HG03097 (cell line): ENCODE results near the gene AFAP1.

Experiments
- ATAC-seq: cut with Tn5 transposase; IDR thresholded peaks from one replicate; pipeline ENCODE4 v1.9.1; 2021; ENCODE audit not compliant: unreplicated experiment, low FRiP score

Gene AFAP1

GRCh38 chr4:7763788-7764187 lies 175.9 kb downstream of the AFAP1 start:
- ATAC-seq, result no peak

GRCh38 chr4:7763106-7763505 lies 176.6 kb downstream of the AFAP1 start:
- no peak for ATAC-seq

DNA sequence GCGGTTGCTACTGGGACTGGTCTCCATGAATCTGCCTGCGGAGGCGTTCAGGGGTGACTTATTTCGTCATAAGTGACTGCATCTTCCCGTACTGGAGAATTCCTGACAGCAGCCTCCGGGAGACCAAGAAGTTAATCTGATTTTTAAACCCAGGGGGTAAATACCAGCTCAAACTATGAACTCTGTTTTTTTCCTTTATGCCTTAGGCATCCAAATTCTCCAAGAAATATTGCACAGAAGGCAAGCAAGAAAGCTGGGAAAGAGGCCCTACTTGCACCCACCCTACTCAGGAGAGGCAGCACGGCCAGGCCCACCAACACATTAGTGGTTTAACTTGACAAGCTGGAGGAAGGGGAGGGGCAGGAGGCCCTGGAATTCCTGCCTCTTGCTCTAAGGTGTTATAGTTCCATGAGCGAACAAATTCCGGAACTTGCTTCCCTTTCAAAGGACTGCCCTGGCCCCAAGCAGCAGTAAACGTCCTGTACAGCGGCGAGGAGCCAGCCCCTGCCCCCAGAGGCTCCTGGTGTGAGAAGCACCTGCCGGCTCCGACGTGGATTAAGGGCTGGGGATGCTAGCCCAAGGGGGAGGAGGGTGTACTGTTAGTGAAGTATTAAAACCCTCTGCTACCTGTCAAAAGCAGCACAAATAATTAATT lies 177.2 kb downstream of the AFAP1 start:
- no peak for ATAC-seq

DNA sequence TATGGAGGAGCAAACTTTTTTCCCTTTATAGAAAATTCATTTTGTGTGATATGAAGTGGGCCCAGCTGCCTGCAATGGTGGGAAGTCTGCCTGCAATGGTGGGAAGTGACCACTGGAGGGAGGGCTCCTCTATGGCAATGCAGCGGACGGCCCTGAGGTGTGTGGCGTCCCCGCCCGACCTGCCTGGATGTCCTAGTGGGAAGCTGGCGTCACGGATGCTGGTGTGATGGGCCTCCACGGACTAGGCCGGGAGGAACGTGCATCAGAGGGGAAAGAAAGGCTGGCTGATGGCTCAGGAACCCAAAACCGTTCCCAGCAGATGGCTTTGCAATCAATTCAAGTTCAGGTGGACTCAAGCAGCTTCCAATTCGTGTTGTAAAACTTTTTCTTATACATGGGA lies 177.9 kb downstream of the AFAP1 start:
- ATAC-seq, result no peak

DNA sequence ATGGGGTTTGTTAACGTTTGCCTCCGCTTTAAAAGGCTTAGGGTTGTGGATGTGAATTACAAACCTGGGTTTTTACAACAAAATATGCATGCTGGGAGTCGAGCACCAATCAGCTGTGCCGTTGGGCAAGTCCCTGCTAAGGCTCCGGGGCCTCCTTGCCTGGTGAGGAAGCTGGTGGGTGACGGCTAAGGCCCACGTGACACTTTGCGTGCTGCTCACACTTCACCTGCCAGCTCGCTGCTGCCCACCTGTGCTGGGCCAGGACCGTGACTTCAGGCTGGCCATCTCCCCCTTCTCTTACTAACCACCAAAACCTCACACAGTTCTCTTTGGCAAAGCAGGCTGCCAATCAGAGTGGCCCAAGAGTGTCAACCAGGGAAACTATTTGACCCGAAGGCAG lies 178.3 kb downstream of the AFAP1 start:
- no peak for ATAC-seq

GRCh38 chr4:7760706-7761105 lies 179.0 kb downstream of the AFAP1 start:
- no peak for ATAC-seq

DNA sequence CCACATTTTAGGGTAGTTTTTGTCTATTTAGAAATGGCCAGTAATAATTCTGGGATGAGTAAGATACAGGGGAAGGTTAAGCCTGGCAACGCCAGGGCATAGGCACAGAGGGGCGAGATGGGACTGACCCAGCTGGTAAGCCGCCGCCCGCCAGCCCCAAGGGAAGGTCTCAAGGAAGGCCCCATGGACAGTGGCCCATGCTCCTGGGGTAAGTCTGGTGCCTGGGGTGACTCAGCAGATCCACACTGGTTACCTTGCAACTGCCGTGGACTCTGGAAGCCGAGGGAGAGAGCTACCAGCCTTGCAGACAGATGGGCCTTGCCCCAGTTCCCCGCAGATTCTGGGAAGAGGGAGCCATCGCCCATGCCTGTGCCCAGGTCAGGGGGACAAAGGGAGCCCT lies 179.4 kb downstream of the AFAP1 start:
- no peak for ATAC-seq

GRCh38 chr4:7759635-7760034 lies 180.0 kb downstream of the AFAP1 start:
- ATAC-seq, result no peak

GRCh38 chr4:7759216-7759615 lies 180.4 kb downstream of the AFAP1 start:
- no peak for ATAC-seq

GRCh38 chr4:7758476-7758875 lies 181.2 kb downstream of the AFAP1 start:
- no peak for ATAC-seq

GRCh38 chr4:7757501-7758471 lies 181.9 kb downstream of the AFAP1 start:
- ATAC-seq, result no peak

GRCh38 chr4:7756561-7757355 lies 182.9 kb downstream of the AFAP1 start:
- ATAC-seq, result no peak

GRCh38 chr4:7756071-7756470 lies 183.6 kb downstream of the AFAP1 start:
- ATAC-seq, result no peak

GRCh38 chr4:7755561-7755960 lies 184.1 kb downstream of the AFAP1 start:
- no peak for ATAC-seq

DNA sequence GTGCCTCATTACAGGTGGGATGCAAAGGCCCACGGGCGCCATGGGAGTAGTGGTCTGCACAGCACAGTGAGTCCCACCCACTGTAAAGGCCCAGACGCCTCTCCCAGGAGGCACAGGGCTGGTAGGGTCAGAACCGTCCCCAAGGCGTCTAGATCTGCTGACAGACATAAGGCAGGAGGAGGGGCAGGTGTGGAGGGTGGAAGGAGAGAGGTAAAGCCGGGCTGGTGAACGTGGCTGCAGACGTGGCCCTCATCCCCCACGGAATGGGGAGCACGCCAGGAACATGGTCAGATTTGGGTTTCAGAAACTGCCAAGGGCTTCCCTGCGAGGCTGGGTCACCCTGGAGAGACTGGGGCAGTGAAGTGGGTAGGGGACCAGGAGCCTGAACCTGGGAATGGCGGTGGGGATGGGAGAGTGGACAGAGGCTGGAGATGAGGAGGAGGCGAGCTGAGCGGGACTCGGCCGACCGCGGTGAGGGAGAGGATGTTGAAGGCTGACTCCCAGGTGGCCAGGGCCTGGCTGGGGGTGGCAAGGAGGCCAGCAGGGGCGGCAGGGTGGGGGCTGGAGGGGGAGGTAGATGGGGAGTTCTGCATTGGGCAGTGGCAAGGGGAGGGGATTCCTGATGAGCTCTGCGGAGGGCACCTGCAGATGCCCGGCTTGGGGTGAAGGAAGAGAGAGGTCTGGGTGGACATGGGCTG lies 184.9 kb downstream of the AFAP1 start:
- ATAC-seq, result no peak

- no peak for ATAC-seq
Observed at GRCh38 chr4:7753931-7754465, 185.7 kb downstream of the AFAP1 start.

- no peak for ATAC-seq
Observed at GRCh38 chr4:7753271-7753670, 186.4 kb downstream of the AFAP1 start.

DNA sequence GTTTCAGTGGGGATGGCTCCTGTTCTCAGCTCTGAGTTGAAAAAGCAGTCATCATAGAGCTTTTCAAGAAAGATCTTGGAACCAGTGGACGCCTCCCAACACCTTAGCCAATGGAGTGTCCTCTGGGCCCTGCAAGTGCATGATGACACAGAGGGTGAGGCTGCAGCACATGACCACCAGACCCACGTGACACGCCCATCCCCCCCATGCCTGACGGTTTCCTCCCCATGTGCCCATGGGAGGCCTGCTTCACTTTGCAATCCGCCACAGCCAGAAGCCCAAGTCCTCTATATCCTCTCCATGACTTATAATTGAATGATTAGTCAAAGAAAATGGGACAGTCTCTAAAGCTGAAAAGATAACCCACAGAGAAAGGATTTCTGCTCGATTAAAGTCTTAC lies 187.0 kb downstream of the AFAP1 start:
- ATAC-seq, result no peak

- ATAC-seq, result no peak
Observed at GRCh38 chr4:7750972-7751371, 188.7 kb downstream of the AFAP1 start.

DNA sequence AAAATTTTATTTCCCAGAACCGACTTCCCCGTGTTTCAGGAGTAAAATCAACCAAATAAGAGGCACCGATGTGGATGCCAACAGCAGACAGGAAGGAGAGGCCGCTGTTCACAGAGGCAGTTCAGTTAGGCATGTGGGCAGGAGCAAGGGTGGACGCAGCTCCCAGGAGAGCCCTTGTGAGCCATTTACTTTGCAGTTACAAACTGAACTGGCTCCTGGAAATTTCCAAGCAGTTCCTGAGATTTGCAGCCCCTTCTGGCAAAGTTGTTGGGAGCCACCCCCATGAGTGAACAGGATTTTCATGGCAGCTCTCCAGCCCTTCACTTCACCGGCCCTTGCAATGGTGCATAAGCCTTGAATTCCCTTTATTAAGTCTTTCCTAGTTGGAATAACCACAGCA lies 189.1 kb downstream of the AFAP1 start:
- no peak for ATAC-seq
